Measurements from ENCODE around the gene HCAR2.
"Not testable (repeated sequence)": the region's sequence is repeated elsewhere in the genome, so short reads cannot be mapped to it uniquely, and the experiment has no call there.

The HCAR2 gene

DNA sequence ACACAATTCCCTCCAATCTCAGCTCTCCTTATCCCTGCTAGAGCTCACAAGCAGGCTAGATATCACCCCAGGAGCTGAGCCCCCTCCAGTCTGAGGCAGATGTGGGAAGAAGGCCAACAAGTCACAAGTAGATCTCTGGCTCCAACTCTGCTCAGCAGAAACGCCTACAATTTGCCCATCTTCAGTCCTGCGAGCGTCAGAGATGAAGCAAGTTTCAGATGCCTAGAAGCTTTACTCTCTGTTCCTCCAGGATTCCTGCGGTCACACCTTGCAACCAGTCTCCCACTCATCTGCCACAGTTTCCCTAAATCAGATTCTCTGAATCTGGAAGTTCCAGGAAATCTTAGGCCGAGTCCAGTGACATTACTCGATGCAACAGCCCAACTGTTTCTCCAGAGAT, 12.1 kb upstream of the HCAR2 start:
- peak; percentile 80 for DNase-seq

DNA sequence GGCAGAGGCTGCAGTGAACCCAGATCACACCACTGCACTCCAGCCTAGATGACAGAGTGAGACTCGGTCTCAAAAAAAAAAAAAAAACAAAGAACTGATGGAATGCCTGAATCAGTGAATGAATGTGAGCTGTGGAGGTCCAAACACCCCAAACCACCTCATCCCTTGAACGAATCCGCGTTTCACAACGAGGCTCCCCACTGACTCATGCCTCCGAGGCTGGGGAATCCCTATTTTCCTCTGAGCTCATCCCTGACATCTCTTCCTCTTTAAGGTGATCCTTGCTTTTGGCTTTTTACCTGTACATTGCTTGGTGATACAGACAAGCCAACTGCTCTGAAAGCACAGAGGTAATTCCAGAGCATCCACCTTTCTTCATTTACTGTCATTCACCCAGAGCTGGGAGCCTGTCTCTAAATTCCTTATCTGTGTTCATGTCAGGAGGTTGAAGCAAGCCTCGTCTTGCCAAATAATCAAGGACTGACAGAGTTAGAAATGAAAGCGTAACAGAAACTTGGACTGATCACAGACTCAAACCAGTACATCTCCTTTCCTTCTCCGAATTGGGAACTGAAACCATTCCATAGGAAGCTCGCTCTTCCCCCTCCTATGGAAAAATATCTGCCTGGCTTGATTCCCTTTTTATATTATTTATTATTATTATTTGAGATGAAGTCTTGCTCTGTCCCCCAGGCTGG, 10.5 kb upstream of the HCAR2 start:
- not testable (repeated sequence) for DNase-seq

DNA sequence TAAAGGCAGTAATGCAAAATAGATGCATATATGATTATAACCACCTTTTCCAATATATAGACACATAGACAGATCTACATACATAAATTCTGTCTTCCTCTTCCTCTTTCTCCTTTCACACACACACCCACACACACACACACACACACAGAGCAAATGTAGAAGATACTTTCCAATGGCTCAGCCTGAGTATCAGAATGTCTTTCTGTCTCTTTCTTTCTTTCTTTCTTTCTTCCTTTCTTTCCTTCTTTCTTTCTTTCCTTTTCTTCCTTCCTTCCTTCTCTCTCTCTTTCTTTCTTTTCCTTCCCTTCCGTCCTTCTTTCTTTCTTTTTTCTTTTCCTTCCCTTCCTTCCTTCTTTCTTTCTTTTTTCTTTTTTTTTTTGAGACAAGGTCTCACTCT, 8.1 kb upstream of the HCAR2 start:
- DNase-seq: peak; percentile 81

DNA sequence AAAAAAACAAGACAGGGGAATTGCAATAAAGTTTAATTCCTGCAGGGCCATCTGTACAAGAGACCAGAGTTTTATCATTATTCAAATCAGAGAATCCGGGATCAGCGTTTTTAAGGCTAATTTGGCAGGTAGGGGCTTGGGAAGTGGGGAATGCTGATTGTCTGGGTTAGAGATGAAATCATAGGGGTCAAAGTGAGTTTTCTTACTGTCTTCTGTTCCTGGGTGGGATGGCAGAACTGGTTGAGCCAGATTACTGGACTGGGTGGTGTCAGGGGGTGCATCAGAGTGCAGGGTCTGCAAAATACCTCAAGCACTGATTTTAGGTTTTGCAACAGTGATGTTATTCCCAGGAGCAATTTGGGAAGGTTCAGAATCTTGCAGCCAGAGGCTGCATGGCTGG, 7.2 kb upstream of the HCAR2 start:
- DNase-seq: not testable (repeated sequence)

DNA sequence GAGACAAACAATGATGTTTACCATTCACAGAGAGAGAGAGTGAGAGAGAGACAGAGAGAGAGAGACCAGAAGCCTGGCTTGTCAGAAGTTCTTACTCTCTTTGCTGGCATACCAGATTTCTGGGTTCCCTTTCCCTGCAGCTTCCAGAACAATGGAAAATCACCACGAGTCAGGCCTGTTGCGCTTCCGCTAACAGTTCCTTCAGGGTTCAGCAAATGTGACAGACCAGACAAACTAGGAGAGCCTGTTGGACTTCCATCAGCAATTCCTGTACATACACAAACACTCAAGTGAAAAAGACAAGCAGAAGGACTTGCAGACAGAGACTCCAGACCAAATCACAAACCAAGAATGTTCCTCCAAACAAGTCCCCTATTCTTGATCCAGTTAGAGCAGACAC, 6.1 kb upstream of the HCAR2 start:
- DNase-seq: not testable (repeated sequence)

DNA sequence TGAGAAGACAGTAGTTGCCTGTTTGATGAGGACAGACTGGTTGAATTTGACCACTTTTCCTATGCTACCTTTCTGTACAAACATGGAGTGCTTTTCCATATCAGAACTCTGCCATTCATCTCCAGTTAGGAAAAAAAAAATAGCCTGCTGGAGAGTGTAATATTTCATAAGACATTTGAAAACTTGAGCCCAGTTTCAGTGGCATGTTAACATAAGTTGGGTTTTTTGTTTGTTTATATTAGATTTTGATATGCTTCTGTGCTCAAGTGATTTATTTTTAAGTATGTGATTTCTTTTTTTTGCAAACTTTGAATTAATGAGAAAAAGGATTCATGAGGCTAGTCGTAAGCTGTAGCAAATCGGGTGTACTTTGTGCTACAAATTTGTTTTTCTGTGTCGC, 684 bp upstream of the HCAR2 start:
- DNase-seq: not testable (repeated sequence)

DNA sequence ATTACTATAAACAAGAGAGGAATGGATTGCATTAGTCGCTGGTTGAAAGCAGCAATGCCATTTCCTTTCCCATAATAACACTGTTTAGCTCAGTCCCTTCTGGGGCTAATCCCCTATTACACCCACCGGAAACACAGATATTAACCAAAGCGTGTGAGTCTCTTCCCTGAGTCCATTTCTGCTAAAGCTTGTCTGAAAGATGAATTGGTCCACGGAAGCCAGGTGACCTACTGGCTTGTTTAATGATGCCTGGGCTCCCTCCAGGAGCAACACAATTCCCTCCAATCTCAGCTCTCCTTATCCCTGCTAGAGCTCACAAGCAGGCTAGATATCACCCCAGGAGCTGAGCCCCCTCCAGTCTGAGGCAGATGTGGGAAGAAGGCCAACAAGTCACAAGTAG, 1.7 kb downstream of the HCAR2 start:
- not testable (repeated sequence) for DNase-seq

DNA sequence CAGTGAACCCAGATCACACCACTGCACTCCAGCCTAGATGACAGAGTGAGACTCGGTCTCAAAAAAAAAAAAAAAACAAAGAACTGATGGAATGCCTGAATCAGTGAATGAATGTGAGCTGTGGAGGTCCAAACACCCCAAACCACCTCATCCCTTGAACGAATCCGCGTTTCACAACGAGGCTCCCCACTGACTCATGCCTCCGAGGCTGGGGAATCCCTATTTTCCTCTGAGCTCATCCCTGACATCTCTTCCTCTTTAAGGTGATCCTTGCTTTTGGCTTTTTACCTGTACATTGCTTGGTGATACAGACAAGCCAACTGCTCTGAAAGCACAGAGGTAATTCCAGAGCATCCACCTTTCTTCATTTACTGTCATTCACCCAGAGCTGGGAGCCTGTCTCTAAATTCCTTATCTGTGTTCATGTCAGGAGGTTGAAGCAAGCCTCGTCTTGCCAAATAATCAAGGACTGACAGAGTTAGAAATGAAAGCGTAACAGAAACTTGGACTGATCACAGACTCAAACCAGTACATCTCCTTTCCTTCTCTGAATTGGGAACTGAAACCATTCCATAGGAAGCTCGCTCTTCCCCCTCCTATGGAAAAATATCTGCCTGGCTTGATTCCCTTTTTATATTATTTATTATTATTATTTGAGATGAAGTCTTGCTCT, 3.0 kb downstream of the HCAR2 start:
- not testable (repeated sequence) for DNase-seq

DNA sequence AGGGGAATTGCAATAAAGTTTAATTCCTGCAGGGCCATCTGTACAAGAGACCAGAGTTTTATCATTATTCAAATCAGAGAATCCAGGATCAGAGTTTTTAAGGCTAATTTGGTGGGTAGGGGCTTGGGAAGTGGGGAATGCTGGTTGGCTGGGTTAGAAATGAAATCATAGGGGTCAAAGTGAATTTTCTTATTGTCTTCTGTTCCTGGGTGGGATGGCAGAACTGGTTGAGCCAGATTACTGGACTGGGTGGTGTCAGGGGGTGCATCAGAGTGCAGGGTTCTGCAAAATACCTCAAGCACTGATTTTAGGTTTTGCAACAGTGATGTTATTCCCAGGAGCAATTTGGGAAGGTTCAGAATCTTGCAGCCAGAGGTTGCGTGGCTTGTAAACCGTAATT, 6.2 kb downstream of the HCAR2 start:
- DNase-seq: not testable (repeated sequence)

DNA sequence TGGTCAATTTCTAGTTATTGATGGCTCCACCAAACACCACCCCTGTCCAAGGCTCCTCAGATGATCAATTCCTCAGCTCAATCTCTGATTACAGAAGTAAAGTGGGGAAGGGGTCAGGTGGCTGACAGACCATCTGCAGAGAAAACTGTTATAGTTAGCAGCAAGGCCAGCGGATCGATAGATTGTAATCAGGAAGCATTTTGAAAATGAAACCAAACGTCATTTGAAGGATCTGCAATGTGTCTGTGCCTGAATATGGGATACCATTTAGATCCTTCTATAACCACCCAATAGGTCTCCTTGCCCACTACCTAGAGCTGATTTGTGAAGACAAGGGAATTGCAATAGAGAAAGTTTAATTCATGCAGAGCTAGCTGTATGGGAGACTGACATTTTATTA, 11.6 kb downstream of the HCAR2 start:
- no peak for DNase-seq

DNA sequence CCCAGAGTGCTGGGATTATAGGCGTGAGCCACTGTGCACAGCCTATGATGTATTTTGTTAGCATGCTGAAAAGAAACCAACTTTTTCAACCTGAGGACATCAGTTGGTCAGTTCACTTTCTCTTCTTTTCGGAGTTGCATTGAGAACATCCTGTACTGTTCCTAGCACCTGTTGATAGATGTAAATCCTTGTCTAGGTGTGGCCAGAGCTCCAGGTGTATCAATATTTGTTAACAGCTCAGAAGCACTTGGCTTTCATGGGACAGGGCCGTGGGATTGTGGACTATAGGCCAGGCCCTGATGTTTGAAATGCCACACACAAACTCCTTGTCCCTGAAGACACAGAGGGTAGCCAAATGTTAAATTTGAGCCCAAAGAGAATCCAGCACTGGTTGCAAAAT, 14.9 kb downstream of the HCAR2 start:
- no peak for DNase-seq

DNA sequence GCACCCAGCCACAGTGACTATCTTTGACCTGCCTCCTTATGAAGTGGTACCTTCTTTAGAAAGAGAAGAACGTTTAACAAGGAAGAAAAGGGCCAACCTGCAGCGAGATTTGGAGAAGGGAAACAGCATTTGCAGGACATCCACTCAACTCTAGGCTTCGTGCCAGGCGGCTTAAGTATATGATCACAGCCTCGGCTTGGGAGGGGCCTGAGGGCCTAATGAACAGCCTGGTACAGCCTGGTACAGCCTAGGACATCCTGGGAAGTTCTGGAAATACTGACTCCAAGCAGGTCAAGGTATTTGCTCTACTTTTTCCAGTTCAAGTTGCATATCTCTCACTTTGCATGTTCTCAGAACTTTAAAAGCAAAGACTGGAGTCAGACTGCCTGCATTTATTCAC, 16.1 kb downstream of the HCAR2 start:
- DNase-seq: no peak

DNA sequence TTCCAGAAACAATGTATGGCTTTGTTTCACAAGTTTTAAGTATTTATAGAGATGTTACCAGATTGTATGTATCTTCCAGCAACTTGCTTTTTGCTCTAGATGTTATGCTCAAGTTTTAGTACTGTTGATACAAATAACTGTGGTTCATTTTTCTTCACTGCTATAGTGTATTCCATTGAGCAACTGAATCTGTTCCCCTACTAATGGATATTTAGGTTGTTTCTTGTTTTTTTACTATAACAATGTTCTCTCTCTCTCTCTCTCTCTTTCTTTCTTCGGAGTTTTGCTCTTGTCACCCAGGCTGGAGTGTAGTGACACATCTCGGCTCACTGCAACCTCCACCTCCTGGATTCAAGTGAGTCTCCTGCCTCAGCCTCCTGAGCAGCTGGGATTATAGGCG, 16.6 kb downstream of the HCAR2 start:
- DNase-seq: no peak

DNA sequence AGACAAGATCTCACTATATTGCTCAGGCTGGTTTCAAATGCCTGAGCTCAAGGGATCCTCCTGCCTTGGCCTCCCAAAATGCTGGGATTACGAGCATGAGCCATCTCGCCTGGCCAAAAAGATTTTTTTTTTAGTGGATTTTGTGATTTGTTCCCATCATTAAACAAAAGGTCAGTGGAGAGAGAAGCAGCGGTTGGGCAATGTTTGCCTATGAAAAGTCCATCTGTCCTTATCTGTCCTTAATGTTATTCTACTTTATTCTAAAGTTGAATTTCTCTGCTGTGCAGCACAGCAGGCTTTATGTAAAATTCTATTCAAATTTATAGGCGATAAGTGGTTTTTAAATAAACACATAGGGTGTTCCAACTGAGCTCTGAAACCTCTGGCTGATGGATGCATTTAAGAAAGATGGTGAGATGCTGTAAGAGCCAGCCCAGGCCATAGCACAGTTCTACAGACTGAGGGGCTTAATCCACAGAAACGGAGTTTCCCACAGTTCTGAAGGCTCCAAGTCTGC, 18.8 kb downstream of the HCAR2 start:
- DNase-seq: no peak

DNA sequence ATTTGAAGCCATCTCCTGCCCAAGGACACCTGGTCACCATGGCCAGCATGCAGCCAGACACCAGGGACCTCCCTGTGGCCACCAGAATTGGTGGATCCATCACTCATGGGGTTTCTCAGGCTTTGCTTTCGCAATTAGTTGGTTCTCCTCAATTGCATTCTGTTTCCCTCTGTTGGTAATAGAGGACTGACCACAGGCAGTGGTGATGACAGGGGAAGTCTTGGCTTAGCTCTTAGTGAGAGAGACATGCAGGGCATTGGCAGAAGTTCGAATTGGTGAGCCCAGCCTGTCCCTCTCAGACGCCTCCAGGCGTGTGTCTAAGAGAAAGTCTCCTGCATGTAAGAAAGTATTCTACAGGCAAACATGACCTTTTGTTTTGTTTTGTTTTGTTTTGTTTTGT, 21.3 kb downstream of the HCAR2 start:
- peak; percentile 96 for DNase-seq

DNA sequence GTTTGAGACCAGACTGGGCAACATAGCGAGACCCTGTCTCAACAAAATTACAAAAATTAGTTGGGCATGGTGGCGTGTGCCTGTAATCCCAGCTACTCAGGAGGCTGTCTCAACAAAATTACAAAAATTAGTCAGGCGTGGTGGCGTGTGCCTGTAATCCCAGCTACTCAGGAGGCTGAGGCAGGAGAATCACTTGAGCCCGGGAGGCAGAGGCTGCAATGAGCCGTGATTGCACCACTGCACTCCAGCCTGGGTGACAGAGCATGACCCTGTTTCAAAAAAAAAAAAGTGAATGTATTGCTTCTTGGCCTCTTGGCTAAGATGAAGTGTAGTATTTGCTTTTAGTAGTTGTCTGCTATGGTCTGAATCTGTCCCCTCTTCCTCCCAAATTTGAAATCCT, 22.2 kb downstream of the HCAR2 start:
- DNase-seq: peak; percentile 53

DNA sequence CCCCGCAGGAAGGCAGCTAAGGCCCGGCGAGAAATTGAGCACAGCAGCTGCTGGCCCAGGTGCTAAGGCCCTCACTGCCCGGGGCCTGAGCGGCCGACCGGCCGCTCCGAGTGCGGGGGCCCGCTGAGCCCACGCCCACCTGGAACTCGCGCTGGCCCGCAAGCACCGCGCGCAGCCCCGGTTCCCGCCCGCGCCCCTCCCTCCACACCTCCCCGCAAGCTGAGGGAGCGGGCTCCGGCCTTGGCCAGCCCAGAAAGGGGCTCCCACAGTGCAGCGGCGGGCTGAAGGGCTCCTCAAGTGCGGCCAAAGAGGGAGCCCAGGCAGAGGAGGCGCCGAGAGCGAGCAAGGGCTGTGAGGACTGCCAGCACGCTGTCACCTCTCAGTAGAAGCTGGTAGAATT, 26.4 kb downstream of the HCAR2 start:
- DNase-seq: not testable (repeated sequence)

DNA sequence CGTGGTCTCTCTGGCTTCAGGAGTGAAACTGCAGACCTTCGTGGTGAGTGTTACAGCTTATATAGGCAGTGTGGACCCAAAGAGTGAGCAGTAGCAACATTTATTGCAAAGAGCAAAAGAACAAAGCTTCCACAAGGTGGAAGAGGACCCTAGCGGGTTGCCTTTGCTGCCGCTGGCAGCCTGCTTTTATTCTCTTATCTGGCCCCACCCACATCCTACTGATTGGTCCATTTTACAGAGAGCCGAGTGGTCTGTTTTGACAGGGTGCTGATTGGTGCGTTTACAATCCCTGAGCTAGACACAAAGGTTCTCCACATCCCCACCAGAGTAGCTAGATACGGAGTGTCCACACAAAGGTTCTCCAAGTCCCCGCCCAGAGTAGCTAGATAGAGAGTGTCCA, 27.1 kb downstream of the HCAR2 start:
- not testable (repeated sequence) for DNase-seq

DNA sequence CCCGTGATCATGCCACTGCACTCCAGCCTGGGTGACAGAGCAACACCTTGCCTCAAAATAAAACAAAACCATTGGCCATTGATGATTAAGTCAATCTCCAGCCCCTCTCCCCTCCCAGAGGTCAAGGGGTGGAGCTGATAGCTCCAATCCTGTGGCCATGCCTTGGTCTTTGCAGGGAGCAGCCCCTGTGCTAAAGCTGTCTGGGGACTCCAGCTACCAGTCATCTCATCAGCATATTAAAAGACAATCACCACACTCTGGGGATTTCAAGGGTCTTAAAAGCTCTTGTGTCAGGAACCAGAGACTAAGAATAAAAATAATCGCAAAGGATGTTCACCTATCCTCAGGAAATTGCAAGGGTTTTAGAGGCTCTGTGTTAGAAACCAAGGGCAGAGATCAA, 30.6 kb downstream of the HCAR2 start:
- no peak for DNase-seq

DNA sequence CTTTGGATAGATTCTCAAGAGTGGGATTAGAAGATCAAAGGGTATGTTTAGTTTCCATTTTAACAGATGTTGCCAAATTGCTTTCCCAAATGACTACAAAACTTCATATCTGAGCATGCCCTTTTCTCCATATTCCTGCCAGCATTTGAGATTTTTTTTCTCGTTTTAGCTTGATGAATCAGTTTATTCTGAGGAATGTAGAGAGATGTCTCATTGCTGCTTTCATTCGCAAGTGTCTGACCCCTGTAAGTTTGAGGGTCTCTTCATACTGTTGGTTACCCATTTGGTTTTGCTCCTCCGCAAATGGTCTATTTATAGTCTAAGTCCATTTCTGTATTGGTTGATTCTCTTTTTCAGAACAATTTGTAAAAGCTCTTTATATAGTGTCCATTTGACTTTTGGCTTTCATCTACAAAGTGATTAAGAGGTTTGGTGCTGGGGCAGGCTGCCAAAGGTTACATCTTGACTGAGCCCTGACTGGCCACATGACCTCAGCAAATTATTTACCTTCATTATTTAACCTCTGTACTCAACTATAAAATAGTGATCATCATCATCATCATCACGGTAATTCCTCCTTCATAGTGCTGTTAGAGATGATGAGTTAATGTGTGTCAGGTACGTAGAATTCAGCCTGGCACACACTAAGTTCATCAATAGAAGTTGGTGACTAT, 33.6 kb downstream of the HCAR2 start:
- DNase-seq: no peak

DNA sequence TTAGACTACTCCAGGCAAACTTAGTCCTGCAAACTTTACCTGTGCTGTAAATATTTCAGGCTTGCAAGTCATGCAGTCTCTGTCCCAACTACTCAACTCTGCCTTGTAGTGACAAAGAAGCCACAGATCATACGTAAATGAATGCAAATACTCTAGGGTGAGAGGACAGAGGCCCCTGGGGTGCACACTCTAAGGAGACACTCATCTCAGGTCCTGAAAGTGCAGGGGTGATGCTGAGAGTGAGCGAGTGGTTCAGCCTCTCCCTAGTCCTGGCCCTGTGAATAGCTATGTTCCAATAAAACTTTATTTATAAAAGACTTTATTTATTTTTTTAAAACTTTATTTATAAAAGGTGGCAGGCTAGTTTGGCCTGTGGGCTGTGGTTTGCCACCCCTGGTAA, 34.9 kb downstream of the HCAR2 start:
- DNase-seq: no peak

DNA sequence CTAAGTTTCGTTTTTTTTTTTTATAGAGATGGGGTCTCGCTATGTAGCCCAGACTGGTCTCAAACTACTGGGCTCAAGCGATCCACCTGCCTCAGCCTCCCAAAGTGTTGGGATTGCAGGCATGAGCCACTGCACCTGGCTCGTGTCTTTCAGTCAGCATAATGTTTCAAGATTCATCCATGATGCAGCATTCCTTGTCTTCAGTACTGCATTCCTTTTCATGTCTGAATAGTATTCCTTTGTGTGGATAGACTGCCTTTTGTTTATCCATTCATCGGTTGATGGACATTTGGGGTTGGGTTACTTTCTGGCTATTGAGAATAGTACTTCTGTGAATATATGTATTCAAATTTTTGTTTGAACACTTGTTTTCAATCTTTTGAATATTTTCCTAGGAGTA, 37.4 kb downstream of the HCAR2 start:
- DNase-seq: no peak

DNA sequence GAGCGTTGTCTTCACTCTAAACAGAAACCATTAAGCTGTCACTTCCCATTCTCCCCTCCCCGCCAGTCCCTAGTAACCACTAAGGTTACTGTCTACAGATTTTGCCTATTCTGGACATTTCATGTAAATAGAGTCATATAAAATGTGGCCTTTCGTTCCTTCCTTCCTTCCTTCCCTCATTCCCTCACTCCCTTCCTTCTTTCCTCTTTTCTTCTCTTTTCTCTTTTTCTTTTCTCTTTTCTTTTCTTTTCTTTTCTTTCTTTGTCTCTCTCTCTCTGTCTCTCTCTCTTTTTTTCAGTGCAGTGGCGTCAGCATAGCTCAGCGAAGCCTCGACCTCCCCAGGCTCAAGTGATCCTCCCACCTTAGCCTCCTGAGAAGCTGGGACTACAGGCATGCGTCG, 37.8 kb downstream of the HCAR2 start:
- DNase-seq: peak; percentile 41

DNA sequence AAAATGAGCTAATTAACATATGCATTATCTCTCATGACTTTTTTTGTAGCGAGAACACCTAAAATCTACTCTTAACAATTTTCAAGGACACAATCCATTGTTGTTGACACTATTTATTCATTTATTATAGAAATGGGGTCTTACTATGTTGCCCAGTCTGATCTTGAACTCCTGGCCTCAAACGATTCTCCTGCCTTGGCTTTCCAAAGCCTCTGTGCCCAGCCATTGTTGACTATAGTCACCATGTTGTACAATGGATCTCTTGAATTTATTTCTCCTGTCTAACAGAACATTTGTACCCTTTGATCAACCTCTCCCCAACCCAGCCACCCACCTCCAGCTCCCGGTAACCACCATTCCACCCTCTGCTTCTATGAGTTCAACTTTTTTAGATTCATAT, 41.2 kb downstream of the HCAR2 start:
- no peak for DNase-seq

All from inflammatory macrophage treated with lipopolysaccharide for 4 hours (primary cell).